ENCODE measurements around the gene GGT5. TPM values are rescaled to one million over a fixed set of nuclear protein-coding genes. Genes with fewer than 3 reads are reported as not detected.

GGT5 gene
- total and polyA plus RNA-seq, 4 donors: 6.3 to 35.0 (median 20.2) TPM

GRCh38 chr22:24178502-24179440 lies 66.1 kb downstream of the GGT5 start:
- H3K36me3 ChIP-seq (ENCODE audit: control insufficient read depth in 4 of 4, insufficient read depth in 3 of 4, low read depth in 1 of 4, low read length in 3 of 4): peaks cover 0 to 13% (median 4%) of the 10 kb centered on the region in 4 donors
- H3K4me3 ChIP-seq (ENCODE audit: low read depth in 1 of 3, low read length in 3 of 3): no peak overlapping the region
- H3K4me1 ChIP-seq (ENCODE audit: control insufficient read depth in 4 of 4, insufficient read depth in 4 of 4, low read length in 3 of 4): peaks cover 0 to 14% (median 6%) of the 10 kb centered on the region in 4 donors
- TF ChIP-seq HNF4A (conservative IDR thresholded peaks at IDR 0.05) (no peak), RAD21 (IDR thresholded peaks at IDR 0.05) (no peak), GABPA (IDR thresholded peaks at IDR 0.05 in 1 of 2, conservative IDR thresholded peaks at IDR 0.05 in 1 of 2) (no peak), CTCF (IDR thresholded peaks at IDR 0.05; ENCODE audit: low read depth, low read length, missing input control) (peak; percentile 11), MAX (IDR thresholded peaks at IDR 0.05) (no peak), JUND (IDR thresholded peaks at IDR 0.05) (no peak), FOXA1 (IDR thresholded peaks at IDR 0.05) (no peak), HNF4G (IDR thresholded peaks at IDR 0.05) (no peak)
- H3K9ac ChIP-seq (ENCODE audit: low read depth in 1 of 2, low read length in 2 of 2): no peak overlapping the region
- H3K27ac ChIP-seq (ENCODE audit: low read depth in 1 of 2, low read length in 2 of 2): no peak overlapping the region
- H3K27me3 ChIP-seq (ENCODE audit: control insufficient read depth in 4 of 4, insufficient read depth in 4 of 4, low read length in 3 of 4): no peaks in the 10 kb centered on the region
- no peaks in the 10 kb centered on the region for H3K9me3 ChIP-seq (ENCODE audit: control insufficient read depth in 4 of 4, low read length in 3 of 4)
- 93% methylated on average over 21 of the region's 21 CpGs for WGBS
- DNase-seq (ENCODE audit: low spot score): no peak

GRCh38 chr22:24178021-24178431 lies 66.9 kb downstream of the GGT5 start:
- Histone ChIP-seq H3K36me3 (ENCODE audit: control insufficient read depth in 4 of 4, insufficient read depth in 3 of 4, low read depth in 1 of 4, low read length in 3 of 4) (peaks cover 0 to 16% (median 5%) of the 10 kb centered on the region in 4 donors), H3K27me3 (ENCODE audit: control insufficient read depth in 4 of 4, insufficient read depth in 4 of 4, low read length in 3 of 4) (no peaks in the 10 kb centered on the region), H3K4me3 (ENCODE audit: low read depth in 1 of 3, low read length in 3 of 3) (no peak overlapping the region), H3K27ac (ENCODE audit: low read depth in 1 of 2, low read length in 2 of 2) (no peak overlapping the region), H3K9me3 (ENCODE audit: control insufficient read depth in 4 of 4, low read length in 3 of 4) (no peaks in the 10 kb centered on the region), H3K9ac (ENCODE audit: low read depth in 1 of 2, low read length in 2 of 2) (no peak overlapping the region), H3K4me1 (ENCODE audit: control insufficient read depth in 4 of 4, insufficient read depth in 4 of 4, low read length in 3 of 4) (peaks cover 0 to 14% (median 6%) of the 10 kb centered on the region in 4 donors)
- DNase-seq (ENCODE audit: low spot score): no peak
- TF ChIP-seq REST (IDR thresholded peaks at IDR 0.05) (no peak), EGR1 (IDR thresholded peaks at IDR 0.05; ENCODE audit: low read depth in 2 of 2) (no peak), ATF3 (IDR thresholded peaks at IDR 0.05) (no peak), RXRA (IDR thresholded peaks at IDR 0.05) (no peak), NR2F2 (IDR thresholded peaks at IDR 0.05) (no peak), GABPA (IDR thresholded peaks at IDR 0.05 in 1 of 2, conservative IDR thresholded peaks at IDR 0.05 in 1 of 2) (no peak), YY1 (IDR thresholded peaks at IDR 0.05) (no peak), FOXA2 (IDR thresholded peaks at IDR 0.05) (no peak), CTCF (IDR thresholded peaks at IDR 0.05; ENCODE audit: low read depth, low read length, missing input control) (no peak), SP1 (IDR thresholded peaks at IDR 0.05) (no peak), FOXA1 (IDR thresholded peaks at IDR 0.05) (no peak), RAD21 (IDR thresholded peaks at IDR 0.05) (no peak), HNF4A (conservative IDR thresholded peaks at IDR 0.05) (no peak), MAX (IDR thresholded peaks at IDR 0.05) (no peak), TAF1 (conservative IDR thresholded peaks at IDR 0.05) (no peak)
- WGBS: 93% methylated on average over 12 of the region's 12 CpGs

Measured in liver (tissue), 9 donors.